NCI-H1436 (cell line): ENCODE data around the gene TRDMT1.

Experiments
- DNase-seq: peaks from one replicate; lab custom pipeline; 2025; lab: John Stamatoyannopoulos, UW

TRDMT1 gene

GRCh38 chr10:17200912-17201793, at the start of gene TRDMT1:
Gene TRDMT1, minus strand, starts transcription at chr10:17201672. Its CDS starts 38 bp downstream, at chr10:17201634.
- peak; percentile 60 for DNase-seq

GRCh38 chr10:17250736-17251135, 49.3 kb upstream of the TRDMT1 start:
- DNase-seq, result no peak

- DNase-seq, result no peak
Observed at GRCh38 chr10:17249820-17250219, 48.3 kb upstream of the TRDMT1 start.

GRCh38 chr10:17248964-17249363, 47.5 kb upstream of the TRDMT1 start:
- no peak for DNase-seq

GRCh38 chr10:17247210-17247609, 45.7 kb upstream of the TRDMT1 start:
- DNase-seq, result no peak

DNA sequence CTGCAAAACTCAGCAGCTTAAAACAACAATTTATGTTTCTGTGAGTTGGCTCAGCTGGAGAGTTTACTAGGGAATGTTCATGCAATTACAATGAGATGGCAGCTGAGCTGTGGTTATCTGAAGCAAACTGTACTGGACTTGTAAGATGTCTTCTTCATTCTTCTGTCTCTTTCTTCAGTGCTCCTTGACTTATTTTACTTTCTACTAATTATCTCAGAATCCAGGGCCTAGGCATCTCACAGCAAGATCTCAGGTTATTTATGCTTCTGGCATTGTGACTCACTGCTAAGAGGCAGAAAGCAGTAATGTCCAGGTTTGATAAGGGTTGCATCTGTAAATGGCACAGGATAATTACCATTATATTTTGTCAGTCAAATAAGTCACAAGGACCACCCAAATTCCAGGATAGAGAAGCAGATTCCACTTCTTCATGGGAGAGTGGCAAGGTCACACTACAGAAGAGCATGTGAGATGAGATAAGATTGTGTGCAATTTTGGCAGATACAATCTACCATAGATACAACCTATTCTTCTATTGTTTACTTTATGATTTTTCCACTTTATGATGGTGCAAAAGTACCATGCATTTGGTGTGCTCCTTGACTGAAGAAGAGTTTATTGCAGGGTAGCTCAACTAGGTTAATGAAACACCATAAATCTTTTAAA, 43.4 kb upstream of the TRDMT1 start:
- no peak for DNase-seq

DNA sequence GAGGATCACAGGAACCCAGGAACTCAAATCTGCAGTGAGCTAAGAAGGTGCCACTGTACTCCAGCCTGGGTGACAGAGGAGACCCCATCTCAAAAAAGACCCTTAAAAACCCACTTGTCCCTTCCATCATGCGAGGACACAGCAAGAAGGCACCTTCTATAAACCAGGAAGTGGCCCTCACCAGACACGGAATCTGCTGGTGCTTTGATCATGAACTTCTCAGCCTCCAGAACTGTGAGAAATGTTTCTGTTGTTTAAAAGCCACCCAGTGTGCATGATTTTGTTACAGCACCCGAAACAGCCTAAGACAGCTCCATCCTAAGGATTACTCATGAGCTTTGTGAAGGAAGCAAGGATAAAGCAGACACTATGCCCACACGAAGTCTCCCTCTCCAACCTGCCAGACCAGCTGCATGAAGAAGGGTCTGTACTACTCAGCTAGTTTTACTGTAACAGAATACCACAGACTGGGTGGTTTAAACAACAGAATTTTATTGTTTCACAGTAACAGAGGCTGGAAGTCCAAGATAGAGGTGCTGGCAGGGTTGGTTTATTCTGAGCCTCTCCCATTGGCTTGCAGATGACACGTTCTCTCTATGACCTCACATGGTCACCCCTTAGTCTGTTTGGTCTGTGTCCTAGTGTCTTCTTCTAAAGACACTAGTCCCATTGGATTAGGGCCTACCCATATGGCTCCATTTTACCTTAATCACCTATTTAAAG, 40.3 kb upstream of the TRDMT1 start:
- DNase-seq, result no peak

- no peak for DNase-seq
Observed at GRCh38 chr10:17240616-17241015, 39.1 kb upstream of the TRDMT1 start.

DNA sequence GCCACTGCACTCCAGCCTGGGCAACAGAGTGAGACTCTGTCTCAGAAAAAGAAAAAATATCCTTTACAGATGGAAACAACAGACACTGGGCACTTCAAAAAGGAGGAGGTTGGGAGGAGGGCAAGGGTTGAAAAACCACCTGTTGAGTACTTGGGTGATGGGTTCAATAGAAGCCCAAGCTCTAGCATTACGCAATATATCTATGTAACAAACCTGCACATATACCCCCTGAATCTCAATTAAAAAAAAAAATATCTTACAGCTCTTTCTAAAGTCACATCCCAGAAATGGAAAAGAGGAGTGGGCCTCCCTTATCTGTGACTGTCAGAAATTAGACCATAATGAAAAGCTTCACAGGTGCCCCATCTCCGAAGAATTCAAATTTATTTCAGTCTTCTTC, 38.6 kb upstream of the TRDMT1 start:
- DNase-seq, result no peak

DNA sequence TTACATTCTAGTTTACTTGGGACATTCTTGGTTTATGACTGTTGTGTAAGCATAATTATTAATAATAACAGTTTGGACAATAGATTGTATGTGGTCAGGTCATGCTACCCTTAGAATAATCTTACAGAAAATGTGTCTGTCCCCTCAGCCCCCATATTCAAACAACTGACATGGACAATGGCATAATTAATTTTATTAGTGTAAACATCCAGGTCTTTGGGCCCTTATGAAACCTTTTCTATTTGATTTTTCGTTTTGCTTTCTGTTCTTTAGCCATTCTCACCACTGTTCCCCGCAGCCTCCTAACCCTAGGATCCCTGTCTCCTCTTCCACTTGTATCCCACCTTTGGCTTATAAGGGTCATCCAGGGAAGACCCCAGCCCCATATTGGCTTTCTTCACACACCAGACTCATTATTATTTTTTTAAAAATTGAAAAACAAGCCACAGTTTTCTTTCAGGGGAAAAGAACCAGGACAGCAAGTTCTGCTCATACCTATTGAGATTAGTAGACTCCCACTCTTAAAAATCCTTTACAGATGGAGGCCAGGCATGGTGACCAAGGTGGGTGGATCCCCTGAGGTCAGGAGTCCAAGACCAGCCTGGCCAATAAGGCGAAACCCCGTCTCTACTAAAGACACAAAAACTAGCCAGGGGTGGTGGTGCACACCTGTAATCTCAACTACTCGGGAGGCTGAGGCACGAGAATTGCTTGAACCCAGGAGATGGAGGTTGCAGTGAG, 38.0 kb upstream of the TRDMT1 start:
- DNase-seq, result no peak

DNA sequence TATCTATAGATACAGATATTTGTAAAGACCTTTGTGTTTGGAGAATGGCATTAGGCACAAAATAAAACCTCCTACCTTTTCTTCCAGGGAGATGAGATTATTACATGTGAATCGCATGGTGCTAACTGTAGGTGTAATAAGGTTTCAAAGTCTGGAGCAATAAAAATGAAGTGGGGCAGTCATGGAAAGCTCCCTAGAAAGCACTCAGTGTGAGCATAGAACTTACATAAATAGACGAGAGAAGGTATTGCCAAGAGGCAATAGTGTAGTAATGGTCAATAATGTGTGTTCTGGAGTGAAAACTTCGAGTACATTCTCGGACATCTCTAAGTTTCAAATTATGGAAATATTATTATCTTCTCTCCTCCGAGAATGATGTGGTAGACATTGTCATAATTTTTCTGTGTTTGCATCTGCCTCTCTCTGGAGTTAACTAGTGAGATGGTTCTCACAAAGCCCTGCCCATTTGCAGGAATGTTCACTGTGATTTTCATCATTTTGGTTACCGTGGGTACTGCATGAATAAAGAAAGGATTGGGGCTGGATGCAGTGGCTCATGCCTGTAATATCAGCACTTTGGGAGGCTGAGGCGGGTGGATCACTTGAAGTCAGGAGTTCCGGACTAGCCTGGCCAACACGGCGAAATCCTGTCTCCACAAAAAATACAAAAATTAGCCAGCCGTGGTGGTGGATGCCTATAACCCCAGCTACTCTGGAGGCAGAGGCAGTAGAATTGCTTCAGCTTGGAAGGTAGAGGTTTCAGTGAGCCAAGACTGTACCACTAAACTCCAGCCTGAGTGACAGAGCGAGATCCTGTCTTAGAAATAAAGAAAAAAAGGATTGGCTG, 37.2 kb upstream of the TRDMT1 start:
- DNase-seq, result no peak

- DNase-seq, result no peak
Observed at GRCh38 chr10:17237915-17238444, 36.5 kb upstream of the TRDMT1 start.

- no peak for DNase-seq
Observed at GRCh38 chr10:17237149-17237527, 35.7 kb upstream of the TRDMT1 start.

GRCh38 chr10:17236468-17237148, 35.1 kb upstream of the TRDMT1 start:
- no peak for DNase-seq

DNA sequence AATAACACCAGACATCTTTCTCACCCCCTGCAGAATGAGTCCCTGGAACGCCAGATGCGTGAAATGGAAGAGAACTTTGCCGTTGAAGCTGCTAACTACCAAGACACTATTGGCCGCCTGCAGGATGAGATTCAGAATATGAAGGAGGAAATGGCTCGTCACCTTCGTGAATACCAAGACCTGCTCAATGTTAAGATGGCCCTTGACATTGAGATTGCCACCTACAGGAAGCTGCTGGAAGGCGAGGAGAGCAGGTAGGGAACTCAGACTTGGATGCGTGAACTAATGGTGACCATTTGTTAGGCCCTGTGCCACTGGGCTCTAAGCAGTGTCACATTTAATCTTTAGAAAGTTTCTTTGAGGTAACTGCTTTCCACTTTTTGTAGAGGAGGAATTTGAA, 33.7 kb upstream of the TRDMT1 start:
- DNase-seq, result no peak

- DNase-seq, result no peak
Observed at GRCh38 chr10:17234431-17234945, 33.0 kb upstream of the TRDMT1 start.

DNA sequence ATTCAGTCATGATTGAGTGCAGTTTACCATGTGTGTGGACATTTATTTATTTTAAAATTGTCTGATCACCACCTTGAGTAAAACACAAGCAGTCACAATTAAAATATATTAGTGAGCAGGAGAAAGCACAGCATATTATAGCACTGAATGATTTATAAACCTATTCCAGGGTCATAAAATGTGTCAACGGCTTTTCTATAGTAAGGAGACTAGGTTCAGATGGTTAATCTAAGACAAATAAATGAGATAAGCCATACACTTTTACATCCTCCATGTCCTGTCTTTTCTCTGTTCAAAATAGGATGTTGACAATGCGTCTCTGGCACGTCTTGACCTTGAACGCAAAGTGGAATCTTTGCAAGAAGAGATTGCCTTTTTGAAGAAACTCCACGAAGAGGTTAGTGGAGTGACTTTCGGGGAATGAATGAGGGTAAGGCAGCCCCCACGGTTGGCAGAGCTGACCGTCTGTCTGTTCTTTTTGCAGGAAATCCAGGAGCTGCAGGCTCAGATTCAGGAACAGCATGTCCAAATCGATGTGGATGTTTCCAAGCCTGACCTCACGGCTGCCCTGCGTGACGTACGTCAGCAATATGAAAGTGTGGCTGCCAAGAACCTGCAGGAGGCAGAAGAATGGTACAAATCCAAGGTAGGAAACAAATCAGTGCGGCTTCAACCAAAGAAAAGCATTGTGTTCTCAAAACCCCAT, 32.0 kb upstream of the TRDMT1 start:
- no peak for DNase-seq

DNA sequence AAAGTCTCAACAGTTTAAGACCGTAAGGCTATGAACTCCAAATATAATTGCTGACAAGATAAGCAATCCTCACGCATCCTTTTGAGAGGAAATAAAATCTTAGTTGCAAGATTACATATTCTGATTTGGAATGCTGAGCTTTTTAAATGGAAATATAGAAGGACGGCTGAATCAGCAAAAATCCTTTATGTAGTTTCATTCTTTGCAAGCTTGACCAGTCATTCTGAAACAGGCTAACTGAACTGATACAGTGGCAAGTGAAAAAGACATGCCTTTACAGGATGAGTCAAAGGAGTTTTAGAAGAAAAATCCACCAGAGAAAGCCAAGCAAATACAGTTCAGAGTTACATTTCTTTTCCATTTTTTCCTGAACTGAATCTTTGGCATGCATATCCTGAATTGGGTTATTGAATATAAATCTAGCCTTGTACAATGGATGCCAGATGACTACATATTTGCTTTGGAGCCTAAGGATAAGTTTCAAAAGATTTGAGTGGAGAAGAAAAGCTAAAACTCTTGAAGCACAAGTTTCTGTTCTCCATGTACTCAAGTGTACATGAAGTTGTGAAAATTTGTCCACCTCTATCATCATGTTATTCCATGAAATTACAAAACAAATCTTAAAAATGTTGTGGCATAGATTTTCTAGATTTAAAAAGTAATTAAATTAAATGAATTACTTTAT, 30.9 kb upstream of the TRDMT1 start:
- no peak for DNase-seq

DNA sequence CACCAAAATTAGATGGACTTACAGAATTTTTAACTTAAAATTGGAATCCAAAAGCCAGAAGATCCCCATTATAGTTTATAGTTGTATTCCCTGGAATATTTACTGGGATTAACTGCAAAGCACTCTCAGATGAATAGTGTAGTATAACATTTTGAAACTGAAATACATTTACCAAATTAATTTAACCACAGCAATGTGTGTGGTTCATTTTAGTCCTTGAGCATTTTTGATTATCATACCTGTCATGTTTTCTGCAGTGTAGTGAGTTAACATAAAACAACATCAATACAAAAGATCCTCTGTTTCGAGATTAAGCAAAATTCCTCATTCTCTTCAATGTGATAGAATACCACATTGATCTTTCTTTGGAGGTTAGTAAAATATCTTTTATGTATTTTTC, 30.3 kb upstream of the TRDMT1 start:
- no peak for DNase-seq
